C4-2B (cell line): ENCODE data around the gene DMRTB1.

Experiments used
- H3K27ac ChIP-seq: fragments of 450-650 bp; 2 replicates; pipeline ENCODE4 v1.5.1; 2017
- ZFX ChIP-seq: fragments of 450-650 bp; IDR thresholded peaks from 2 replicates; pipeline ENCODE4 v1.6.1; 2017
- TF ChIP-seq, protein P1 (sequence below): fragments of 450-650 bp; conservative IDR thresholded peaks from 2 replicates; pipeline ENCODE4 v1.5.1; 2017; ENCODE audit warnings: mild to moderate bottlenecking

The DMRTB1 gene

DNA sequence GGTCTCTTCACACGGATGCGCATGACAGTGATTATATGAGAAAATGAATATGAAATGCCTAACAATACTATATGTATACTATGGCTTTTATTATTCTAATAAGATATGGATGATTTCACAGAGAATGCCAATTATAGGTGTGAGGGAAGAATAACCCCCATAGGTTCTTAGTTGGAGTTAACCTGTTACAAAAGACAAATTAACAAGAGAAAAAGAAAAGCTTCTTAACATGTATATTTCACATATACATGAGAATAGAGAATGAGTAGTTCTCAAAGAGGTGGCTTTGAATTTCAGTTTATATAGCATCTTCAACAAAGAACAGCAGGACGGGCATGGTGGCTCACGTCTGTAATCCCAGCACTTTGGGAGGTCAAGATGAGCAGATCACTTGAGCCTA, 24.0 kb upstream of the DMRTB1 start:
- no peak for TF ChIP-seq ZFX
- TF ChIP-seq, protein P1, sequence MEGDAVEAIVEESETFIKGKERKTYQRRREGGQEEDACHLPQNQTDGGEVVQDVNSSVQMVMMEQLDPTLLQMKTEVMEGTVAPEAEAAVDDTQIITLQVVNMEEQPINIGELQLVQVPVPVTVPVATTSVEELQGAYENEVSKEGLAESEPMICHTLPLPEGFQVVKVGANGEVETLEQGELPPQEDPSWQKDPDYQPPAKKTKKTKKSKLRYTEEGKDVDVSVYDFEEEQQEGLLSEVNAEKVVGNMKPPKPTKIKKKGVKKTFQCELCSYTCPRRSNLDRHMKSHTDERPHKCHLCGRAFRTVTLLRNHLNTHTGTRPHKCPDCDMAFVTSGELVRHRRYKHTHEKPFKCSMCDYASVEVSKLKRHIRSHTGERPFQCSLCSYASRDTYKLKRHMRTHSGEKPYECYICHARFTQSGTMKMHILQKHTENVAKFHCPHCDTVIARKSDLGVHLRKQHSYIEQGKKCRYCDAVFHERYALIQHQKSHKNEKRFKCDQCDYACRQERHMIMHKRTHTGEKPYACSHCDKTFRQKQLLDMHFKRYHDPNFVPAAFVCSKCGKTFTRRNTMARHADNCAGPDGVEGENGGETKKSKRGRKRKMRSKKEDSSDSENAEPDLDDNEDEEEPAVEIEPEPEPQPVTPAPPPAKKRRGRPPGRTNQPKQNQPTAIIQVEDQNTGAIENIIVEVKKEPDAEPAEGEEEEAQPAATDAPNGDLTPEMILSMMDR = no peak
- no peak overlapping the region for H3K27ac ChIP-seq

DNA sequence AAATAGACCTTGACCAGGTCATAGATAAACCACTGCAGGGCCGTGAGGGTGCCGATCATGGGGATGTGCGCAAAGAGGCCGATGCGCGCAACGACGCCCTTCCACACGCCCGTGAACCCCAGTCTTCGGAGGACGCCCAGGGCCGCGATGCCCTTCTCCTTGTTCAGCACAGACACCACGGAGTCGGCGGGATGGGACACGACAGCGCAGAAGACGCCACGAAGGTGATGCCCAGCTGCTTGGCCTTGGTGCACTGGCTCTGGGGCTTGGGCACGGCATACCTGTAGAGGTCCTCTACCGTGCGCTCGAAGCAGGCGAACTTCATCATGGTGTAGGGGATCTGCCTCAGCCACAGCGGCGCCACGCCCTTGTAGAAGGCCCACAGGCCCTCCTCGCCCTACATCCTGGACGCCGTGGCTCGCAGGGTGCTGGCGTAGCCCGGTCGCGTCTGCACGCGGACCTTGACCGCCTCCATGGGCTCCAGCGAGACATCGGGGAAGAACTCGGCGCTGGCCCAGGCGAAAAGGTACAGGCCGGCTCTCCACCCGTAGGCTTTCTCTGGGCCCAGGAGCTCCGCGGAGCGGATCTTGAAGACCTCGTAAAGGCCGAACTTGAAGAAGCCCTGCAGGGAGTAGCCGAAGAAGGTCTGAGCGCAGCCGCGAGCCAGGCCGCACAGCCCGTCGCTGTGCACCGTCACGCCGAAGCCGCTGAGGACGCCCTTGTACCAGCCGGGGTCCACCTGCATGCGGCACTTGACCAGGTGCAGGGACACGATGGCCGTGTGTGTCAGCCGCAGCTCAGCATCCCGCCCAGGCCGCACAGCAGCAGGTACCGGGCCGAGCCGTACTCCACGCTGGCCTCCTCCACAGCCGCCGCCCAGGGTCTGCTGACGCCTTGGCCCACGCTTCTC, 20.5 kb upstream of the DMRTB1 start:
- no peak overlapping the region for H3K27ac ChIP-seq
- TF ChIP-seq, protein P1 = no peak
- TF ChIP-seq ZFX = no peak

DNA sequence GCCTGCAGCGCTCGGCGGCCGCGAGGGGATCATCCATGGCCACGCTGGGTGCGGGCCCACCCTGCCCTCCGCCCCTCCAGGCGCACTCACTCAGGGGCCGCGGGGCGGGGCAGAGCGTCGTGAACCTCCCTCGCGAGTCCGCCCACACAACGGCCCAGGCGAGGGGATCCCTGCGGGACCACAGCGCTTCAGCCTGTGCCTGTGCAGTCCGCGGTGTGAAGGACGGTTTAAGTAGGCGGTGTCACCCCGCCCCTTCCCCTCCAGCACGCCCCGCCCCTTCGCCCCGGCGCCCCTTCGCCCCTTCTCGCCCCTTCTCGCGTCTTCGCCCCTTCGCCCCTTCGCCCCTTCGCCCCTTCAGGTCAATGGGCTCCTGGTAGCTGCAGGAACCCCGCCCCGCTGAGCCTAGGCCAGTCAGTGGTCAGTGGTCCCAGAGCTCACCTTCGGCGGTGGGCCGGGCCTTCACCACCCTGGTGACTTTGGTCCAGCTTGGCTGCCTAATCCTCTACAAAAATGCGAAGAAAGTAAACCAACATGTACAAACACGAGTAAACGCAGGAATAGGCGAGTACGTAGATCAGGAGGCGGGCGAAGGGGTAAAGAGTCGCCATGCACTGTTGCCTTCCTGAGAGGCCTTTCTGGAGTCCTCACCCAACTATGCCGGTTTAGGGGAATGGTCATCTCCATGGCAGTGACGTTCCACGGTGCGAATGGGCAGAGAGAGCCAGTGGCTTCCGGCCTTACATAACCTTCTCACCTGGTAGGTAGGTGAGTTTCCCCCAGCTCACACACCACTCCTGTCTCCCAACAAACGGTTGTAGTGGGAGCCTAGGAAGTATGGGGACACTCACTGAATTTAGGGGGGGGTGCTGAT, 19.6 kb upstream of the DMRTB1 start:
- TF ChIP-seq ZFX = no peak

DNA sequence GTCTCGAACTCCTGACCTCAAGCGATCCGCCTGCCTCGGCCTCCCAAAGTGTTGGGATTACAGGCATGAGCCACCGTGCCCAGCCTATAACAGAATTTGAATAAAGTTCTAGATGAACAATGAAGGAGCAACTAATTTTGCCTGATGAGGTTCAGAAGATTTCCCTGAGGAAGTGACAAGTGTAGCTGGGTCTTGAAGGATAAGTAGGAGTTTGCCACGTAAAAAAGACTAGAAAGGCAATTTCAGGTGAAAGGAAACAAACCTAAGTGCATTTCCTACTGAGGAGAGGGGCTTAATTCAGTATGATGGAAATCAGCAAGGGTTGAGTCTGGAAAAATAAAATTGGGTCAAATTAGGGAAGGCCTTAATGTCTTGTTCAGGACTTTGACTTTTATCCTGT, 18.6 kb upstream of the DMRTB1 start:
- TF ChIP-seq, protein P1 = no peak
- TF ChIP-seq ZFX = no peak
- H3K27ac ChIP-seq = no peak overlapping the region

More for the DNA sequence above, 19.6 kb upstream of the DMRTB1 start:
- H3K27ac ChIP-seq = no peak overlapping the region

DNA sequence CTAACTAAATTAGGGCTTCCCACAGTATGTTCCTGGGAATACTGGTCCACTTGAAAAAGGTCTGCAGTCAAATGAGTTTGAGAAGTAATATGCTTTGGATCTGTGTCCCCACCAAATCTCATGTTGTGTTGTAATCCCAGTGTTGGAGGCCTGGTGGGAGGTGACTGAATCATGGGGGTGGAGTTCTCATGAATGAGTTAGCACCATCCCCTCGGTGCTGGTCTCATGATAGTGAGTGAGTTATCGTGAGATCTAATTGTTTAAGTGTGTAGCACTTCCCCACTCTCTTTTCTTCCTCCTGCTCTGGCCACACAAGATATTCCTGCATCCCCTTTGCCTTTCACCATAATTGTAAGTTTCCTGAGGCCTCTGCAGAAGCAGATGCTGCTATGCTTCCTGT, 16.9 kb upstream of the DMRTB1 start:
- H3K27ac ChIP-seq = no peak overlapping the region
- no peak for TF ChIP-seq ZFX
- TF ChIP-seq, protein P1 = no peak

DNA sequence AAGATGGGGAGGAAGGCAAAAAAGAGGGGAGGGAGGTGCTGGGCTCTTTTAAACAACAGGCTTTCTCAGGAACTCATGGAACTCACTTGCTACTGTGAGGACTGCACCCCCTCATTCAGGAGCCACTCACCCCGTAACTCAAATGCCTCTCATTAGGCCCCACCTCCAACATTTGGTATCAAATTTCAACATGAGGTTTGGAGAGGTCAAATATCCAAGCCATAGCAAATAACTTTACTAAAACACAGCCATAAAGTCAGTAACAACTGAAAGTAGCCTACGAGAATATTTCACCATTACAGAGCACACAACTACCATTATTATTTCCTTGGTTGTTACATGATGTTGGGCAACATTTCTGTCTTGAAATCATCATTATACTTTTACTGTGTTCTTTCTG, 13.1 kb upstream of the DMRTB1 start:
- TF ChIP-seq, protein P1 = no peak
- no peak for TF ChIP-seq ZFX
- no peak overlapping the region for H3K27ac ChIP-seq

DNA sequence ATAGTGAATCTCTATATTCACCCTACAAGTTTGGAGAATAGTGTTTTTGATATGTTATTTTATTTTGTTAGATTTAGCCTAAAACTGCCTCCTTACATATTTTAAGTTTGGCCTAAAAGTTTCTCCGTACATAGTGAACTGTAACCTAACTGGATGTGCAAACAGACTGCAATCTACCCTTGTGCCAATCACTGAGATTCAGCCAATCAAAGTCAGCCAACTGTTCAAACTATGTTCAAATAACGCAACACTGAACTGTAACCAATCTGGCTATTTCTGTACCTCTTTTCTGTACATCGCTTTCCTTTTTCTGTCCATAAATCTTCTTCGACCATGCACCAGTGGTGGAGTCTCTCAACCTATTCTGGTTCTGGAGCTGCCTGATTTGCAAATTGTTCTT, 11.8 kb upstream of the DMRTB1 start:
- H3K27ac ChIP-seq = no peak overlapping the region

More for the DNA sequence above, 11.8 kb upstream of the DMRTB1 start:
- TF ChIP-seq, protein P1 = no peak
- TF ChIP-seq ZFX = no peak
